ENCODE data around the gene GMNN.
A peak's percentile ranks its signal among the peaks of the same experiment; 100 is the strongest.

Gene GMNN

DNA sequence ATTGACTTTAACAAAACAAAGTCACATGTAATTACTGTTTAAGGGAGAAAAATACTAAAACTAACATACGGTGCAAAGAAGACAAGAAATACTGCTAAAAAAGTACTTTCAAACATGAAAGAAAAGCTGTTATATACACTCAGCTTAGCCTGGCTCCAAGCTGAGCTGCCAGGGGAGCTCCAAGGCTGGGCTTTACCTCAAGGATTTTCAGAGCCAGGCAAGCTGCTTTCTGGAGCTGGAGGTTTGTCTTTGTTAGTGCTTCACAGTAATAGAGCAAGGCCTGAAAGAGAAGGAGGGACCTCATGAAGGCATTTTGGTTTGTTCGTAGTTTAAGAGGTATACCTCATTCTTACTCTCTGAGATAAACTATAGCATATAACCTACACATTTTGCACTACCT lies 43.6 kb downstream of the GMNN start:
- no peak for DNase-seq

DNA sequence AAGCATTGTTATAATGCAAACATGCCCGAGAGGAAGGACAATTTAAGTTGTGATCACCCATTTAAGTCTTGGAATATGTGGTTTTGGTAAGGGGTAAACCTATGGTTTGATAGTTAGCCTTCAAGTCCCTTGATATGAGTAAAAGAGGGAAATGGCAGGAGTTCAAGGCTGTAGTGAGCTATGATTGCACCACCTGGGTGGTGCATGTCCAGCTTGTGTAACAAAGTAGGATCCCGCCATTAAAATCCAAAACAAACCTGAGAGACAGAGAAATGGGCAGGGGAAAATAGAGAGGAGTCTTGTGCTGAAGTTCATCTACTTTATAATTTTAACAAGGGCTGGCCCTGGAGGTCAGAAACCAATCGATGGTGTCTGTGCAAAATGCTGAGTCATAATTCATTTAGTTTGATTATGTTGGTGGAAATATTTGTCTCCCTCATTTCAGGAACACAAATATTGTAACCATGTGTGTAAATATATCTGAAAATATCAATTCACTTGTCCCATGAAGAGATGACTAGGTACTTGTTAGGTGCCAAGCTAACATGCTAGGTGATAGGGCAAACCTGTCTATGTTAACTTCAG lies 47.2 kb downstream of the GMNN start:
- no peak for DNase-seq

DNA sequence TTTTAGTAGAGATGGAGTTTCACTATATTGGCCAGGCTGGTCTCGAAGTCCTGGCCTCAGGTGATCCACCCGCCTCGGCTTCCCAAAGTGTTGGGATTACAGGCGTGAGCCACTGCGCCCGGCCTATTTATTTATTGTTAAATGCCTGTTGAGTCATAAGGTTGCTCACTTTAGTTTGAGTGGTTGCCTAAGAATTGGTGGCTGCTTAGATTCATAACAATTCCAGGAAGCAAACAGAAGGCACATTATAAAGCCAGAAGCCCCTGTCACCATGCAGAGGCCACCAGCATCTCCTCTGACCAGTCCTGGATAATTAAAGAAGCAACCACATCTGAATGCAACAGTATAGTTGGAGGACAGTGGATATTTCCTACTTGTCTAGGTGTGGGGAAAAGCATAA lies 48.0 kb downstream of the GMNN start:
- DNase-seq: no peak

- DNase-seq: no peak
Observed at GRCh38 chr6:24823185-24823584, 48.4 kb downstream of the GMNN start.

GRCh38 chr6:24824142-24824938 lies 49.6 kb downstream of the GMNN start:
- DNase-seq: no peak

GRCh38 chr6:24825130-24825630 lies 50.4 kb downstream of the GMNN start:
- DNase-seq: no peak

GRCh38 chr6:24827162-24827561 lies 52.4 kb downstream of the GMNN start:
- no peak for DNase-seq

DNA sequence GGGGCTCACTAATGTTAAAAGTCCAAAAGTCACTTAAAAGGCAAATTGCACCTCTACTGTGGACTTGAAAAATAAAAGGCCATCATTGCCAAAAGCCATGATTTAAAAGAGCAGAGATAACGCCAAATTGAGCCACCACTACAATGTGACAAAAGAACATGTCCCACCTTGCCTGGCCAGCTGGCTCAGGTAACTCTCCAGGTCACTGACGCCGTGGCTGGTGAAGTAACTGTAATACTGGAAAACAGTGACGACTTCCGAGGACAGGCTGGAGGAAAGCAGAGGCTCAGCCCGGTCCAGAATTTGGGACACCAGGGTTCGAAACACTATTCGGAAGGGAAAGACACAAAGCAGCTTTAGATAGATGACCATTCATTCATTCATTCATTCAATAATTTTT lies 53.2 kb downstream of the GMNN start:
- no peak for DNase-seq

DNA sequence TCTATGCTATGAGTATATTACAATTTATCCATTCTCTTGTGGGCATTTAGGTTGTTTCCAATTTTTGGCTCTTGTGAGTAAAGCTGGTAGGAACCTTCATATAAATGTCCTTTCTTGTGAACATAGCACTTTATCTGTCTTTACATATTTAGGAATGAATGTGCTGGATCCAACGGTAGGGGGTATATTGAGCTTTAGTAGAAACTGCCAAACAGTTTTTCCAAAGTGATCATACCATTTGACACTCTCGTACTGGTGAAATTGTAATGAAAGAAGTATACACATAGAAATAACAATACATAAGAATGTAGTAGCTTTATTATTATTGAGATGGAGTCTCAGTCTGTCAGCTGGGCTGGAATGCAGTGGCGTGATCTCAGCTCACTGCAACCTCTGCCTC lies 54.9 kb downstream of the GMNN start:
- DNase-seq: no peak

DNA sequence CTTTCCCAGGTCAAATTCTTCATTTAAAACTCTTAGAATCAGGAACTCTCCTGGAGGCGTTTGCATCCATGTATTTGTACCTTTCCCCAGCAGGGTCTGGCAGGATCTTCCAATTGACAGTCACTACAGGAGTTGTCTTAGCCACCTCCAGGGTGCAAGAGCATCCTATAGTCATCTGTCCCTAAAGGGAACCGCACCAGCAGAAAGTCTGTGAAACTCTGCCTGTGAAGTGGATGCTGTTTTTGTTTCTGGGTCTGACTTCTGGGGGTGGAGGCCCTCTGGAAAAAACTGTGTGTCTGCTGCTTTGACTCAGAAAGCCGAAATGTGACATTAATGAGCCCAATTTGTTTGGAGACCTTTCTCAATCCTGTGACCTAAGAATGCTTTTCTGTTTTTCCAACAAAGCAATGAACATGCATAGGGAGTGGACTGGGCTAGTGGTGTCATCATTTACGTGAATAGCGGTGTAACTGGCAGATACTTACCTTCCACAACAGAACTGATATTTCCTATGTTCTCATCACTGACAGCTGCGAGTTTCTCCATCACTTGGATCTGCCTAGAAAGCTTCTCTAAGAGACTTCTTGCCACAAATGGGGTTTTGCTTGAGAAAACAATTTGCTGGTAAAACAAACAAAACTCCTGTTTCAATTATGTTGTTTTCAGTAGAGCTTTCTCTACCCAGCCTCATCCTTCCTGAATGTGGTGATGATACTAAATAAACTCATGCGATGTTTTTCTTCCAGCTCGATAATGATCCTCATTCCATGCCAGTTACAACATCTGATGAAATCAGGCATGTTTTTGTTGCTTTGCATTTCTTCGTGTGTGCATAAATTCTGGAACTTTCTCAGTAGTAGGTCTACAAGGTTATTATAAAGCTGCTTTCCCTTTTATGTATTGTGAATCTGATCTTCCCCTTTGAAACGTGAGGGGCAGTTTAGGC lies 57.3 kb downstream of the GMNN start:
- peak; percentile 19 for DNase-seq

GRCh38 chr6:24832794-24833193 lies 58.1 kb downstream of the GMNN start:
- no peak for DNase-seq

DNA sequence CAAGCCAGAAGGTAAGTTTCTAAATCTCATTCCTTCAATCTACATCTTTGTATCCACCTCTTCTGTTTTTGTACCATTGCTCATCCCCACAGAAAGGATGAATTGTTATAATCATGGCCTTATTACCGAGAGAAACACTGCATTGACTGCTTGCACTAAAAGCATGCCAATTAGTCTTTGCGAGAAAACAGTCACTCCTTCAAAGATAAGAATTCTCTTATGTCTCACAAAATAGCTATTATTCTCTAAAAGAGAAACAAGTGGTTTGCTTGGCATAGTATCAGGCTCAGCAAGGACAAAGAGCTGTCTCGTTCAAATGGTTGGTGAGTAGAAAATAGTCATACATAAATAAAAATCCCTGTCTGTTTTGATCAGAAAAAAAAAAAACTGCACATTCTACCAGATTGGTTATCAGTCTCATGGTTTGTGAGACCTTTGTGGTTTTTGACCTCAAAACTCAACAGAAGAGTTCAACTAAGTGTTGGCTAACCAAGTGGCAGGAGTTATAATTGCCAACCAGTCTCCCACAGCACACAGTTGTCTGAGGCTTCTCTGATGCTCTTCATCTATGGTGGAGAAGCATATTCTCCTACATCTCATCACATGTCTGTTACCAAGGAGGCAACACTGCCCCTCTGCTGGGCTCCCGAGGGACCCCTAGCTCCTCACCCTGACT lies 59.1 kb downstream of the GMNN start:
- no peak for DNase-seq
